ENCODE measurements around the gene CYLC2. TPM values are rescaled to one million over a fixed set of nuclear protein-coding genes. Genes with fewer than 3 reads are reported as not detected.

The CYLC2 gene
- total and polyA plus RNA-seq, 2 of the 8 experiments (the other 6 are each of a cell fraction or from before 2014, with no cell fraction given): not detected

GRCh38 chr9:103037508-103038477, 42.7 kb downstream of the CYLC2 start:
- peak overlapping the region; percentile 91; the same call in 1 of the 2 replicates for H4K8ac ChIP-seq (ENCODE audit: extremely low read depth, insufficient read depth, low read length)
- H3K27me3 ChIP-seq (replicated peaks in 1 of 4; ENCODE audit: control insufficient read depth in 3 of 4, extremely low read depth in 1 of 4, insufficient read depth in 3 of 4, low read length in 3 of 4): no peaks in the 10 kb centered on the region
- H2AK5ac ChIP-seq (ENCODE audit: low read depth, low read length): no peak overlapping the region
- no peak for FAIRE-seq
- DNase-seq (ENCODE audit: low read depth in 1 of 2, low spot score in 2 of 2): no peak
- H3K36me3 ChIP-seq (ENCODE audit: control insufficient read depth in 2 of 4, insufficient read depth in 4 of 4, low read length in 3 of 4): no peaks in the 10 kb centered on the region
- H3K4me2 ChIP-seq (ENCODE audit: insufficient read depth in 1 of 2, low read depth in 2 of 2, low read length in 2 of 2): no peak overlapping the region; a peak in 1 of 4 replicates
- H3K4ac ChIP-seq (replicated peaks; ENCODE audit: insufficient read length, low read depth, low read length): no peak overlapping the region
- H3K4me3 ChIP-seq (ENCODE audit: extremely low read depth in 1 of 4, insufficient read depth in 2 of 4, low read depth in 3 of 4, low read length in 4 of 4): no peak overlapping the region
- H2BK120ac ChIP-seq (replicated peaks; ENCODE audit: low read depth, low read length): no peak overlapping the region
- ChIA-PET POLR2A (ENCODE audit: partially characterized antibody) (no interaction called here), CTCF (ENCODE audit: partially characterized antibody) (no interaction called here)
- no peak overlapping the region for H2BK20ac ChIP-seq (ENCODE audit: low read length)
- no peak overlapping the region for H2BK12ac ChIP-seq (ENCODE audit: low read depth, low read length)
- no peak overlapping the region for H3K18ac ChIP-seq (ENCODE audit: extremely low read depth, low read length)
- no peaks in the 10 kb centered on the region for H3K23me2 ChIP-seq (ENCODE audit: low read depth, low read length)
- no peak overlapping the region for H2BK5ac ChIP-seq (ENCODE audit: low read depth, low read length)
- 88% methylated on average over 3 of the region's 4 CpGs; no CpG with 5 or more reads in 1 of the 2 experiments for WGBS, 2 experiments (ENCODE audit: extremely low coverage in 1 of 2, insufficient coverage in 1 of 2, insufficient read length in 1 of 2, insufficient replicate concordance in 2 of 2, low coverage in 1 of 2, low lambda C conversion rate in 2 of 2, missing lambda C conversion rate in 1 of 2)
- H3K23ac ChIP-seq (ENCODE audit: insufficient read length): no peak overlapping the region
- no peak overlapping the region for H4K91ac ChIP-seq (replicated peaks; ENCODE audit: insufficient read length, low read length)
- no peak overlapping the region for H4K5ac ChIP-seq (ENCODE audit: insufficient read length, low read depth, low read length)
- peak overlapping the region; percentile 92 for H2AFZ ChIP-seq (ENCODE audit: low read length)
- H3K79me1 ChIP-seq (ENCODE audit: low read depth, low read length): no peaks in the 10 kb centered on the region
- no peak overlapping the region for H3K27ac ChIP-seq (ENCODE audit: low read depth, low read length)
- no peaks in the 10 kb centered on the region for H4K20me1 ChIP-seq (replicated peaks in 1 of 2; ENCODE audit: control insufficient read depth in 1 of 2, insufficient read depth in 2 of 2, low read length in 2 of 2)
- no peaks in the 10 kb centered on the region for H3K9me3 ChIP-seq (ENCODE audit: insufficient read depth in 2 of 2, low read depth in 1 of 2, low read length in 1 of 2)
- H3K4me1 ChIP-seq (replicated peaks in 1 of 4; ENCODE audit: control insufficient read depth in 3 of 4, insufficient read depth in 4 of 4, low read length in 3 of 4): peaks cover 0 to 11% (median 4%) of the 10 kb centered on the region in 4 experiments; a peak in 3 of 7 replicates
- no peaks in the 10 kb centered on the region for H3K79me2 ChIP-seq (ENCODE audit: control insufficient read depth in 1 of 2, insufficient read depth in 2 of 2, low read length in 2 of 2)
- no peak overlapping the region for H3K56ac ChIP-seq (replicated peaks; ENCODE audit: insufficient read length, low read depth, low read length)
- H3K14ac ChIP-seq (ENCODE audit: insufficient read length): no peak overlapping the region
- H2BK15ac ChIP-seq (ENCODE audit: low read length): no peak overlapping the region
- H3K9ac ChIP-seq (replicated peaks in 1 of 4; ENCODE audit: extremely low read depth in 1 of 4, low read depth in 3 of 4, low read length in 3 of 4): no peak overlapping the region
- TF ChIP-seq RXRA (IDR thresholded peaks at IDR 0.05; ENCODE audit: insufficient read depth, low read depth, low read length) (no peak), EP300 (IDR thresholded peaks at IDR 0.05; ENCODE audit: borderline replicate concordance in 1 of 2, low read depth in 2 of 2, low read length in 2 of 2) (no peak), JUN (IDR thresholded peaks at IDR 0.05; ENCODE audit: low read depth, low read length) (no peak), SUZ12 (IDR thresholded peaks at IDR 0.05; ENCODE audit: low read length) (no peak), HDAC2 (IDR thresholded peaks at IDR 0.05; ENCODE audit: borderline replicate concordance in 1 of 2, low read depth in 2 of 2, low read length in 2 of 2) (no peak), SP4 (IDR thresholded peaks at IDR 0.05; ENCODE audit: low read length) (no peak), CEBPB (IDR thresholded peaks at IDR 0.05; ENCODE audit: low read depth, low read length) (no peak), CBX8 (IDR thresholded peaks at IDR 0.05; ENCODE audit: borderline replicate concordance, low read depth, low read length) (no peak), SRF (IDR thresholded peaks at IDR 0.05; ENCODE audit: low read depth, low read length) (no peak), TAF1 (IDR thresholded peaks at IDR 0.05; ENCODE audit: low read depth, low read length) (no peak), CREB1 (IDR thresholded peaks at IDR 0.05) (no peak), POLR2A (IDR thresholded peaks at IDR 0.05; ENCODE audit: control extremely low read depth in 1 of 2, low read depth in 2 of 2, low read length in 2 of 2) (no peak), RBBP5 (IDR thresholded peaks at IDR 0.05; ENCODE audit: borderline replicate concordance, low read depth, low read length) (no peak)
